Hepatocyte (in vitro differentiated cells): ENCODE results near the gene KPNA3. TPM values are rescaled to one million over a fixed set of nuclear protein-coding genes. Genes with fewer than 3 reads are reported as not detected.

ENCODE experiments used
- DNase-seq: peaks from one replicate; pipeline ENCODE4 v3.0.0-alpha.2; 2016; ENCODE audit warnings: low spot score
- H2AFZ ChIP-seq: fragments of 200-600 bp; sonication (generic); 2 replicates; pipeline ENCODE4 v1.6.0; 2016; ENCODE audit warnings: antibody characterized with exemption, mild to moderate bottlenecking
- H3K27ac ChIP-seq: fragments of 200-600 bp; sonication (generic); 2 replicates; pipeline ENCODE4 v1.5.1; 2016; ENCODE audit warnings: mild to moderate bottlenecking
- H3K27me3 ChIP-seq: fragments of 200-600 bp; sonication (generic); 2 replicates; pipeline ENCODE4 v1.6.1; 2016
- H3K36me3 ChIP-seq: fragments of 200-600 bp; sonication (generic); replicated peaks from 2 replicates; pipeline ENCODE4 v1.5.1; 2016; ENCODE audit warnings: low read depth; ENCODE audit not compliant: insufficient read depth
- H3K4me1 ChIP-seq: fragments of 200-600 bp; sonication (generic); 2 replicates; pipeline ENCODE4 v1.5.1; 2016; ENCODE audit warnings: mild to moderate bottlenecking, moderate library complexity; ENCODE audit not compliant: insufficient read depth
- H3K4me2 ChIP-seq: fragments of 200-600 bp; sonication (generic); 2 replicates; pipeline ENCODE4 v1.6.0; 2016
- H3K4me3 ChIP-seq: fragments of 200-600 bp; sonication (generic); 2 replicates; pipeline ENCODE4 v1.5.1; 2016; ENCODE audit warnings: mild to moderate bottlenecking
- H3K79me2 ChIP-seq: fragments of 200-600 bp; sonication (generic); 2 replicates; pipeline ENCODE4 v1.6.0; 2017; ENCODE audit warnings: mild to moderate bottlenecking
- H3K9me2 ChIP-seq: fragments of 200-600 bp; sonication (generic); replicated peaks from 2 replicates; pipeline ENCODE4 v1.6.0; 2017; ENCODE audit warnings: mild to moderate bottlenecking; ENCODE audit not compliant: insufficient read depth
- H3K9me3 ChIP-seq: fragments of 200-600 bp; sonication (generic); 2 replicates; pipeline ENCODE4 v1.5.1; 2016; ENCODE audit warnings: low read depth, mild to moderate bottlenecking
- H4K20me1 ChIP-seq: fragments of 200-600 bp; sonication (generic); 2 replicates; pipeline ENCODE4 v1.6.0; 2016; ENCODE audit warnings: mild to moderate bottlenecking; ENCODE audit not compliant: insufficient read depth, poor library complexity, severe bottlenecking
- CTCF ChIP-seq: fragments of 200-600 bp; sonication (generic); IDR thresholded peaks from 2 replicates; pipeline ENCODE4 v1.5.1; 2016; ENCODE audit warnings: antibody characterized with exemption, mild to moderate bottlenecking; ENCODE audit not compliant: poor library complexity
- EZH2 ChIP-seq: fragments of 200-600 bp; sonication (generic); IDR thresholded peaks from 2 replicates; pipeline ENCODE4 v1.6.1; 2016; ENCODE audit warnings: antibody characterized with exemption, mild to moderate bottlenecking, borderline replicate concordance
- EZH2phosphoT487 ChIP-seq: fragments of 200-600 bp; sonication (generic); IDR thresholded peaks from one replicate; pipeline ENCODE4 v1.6.1; 2018; ENCODE audit warnings: antibody characterized with exemption, mild to moderate bottlenecking, low read depth, moderate library complexity; ENCODE audit not compliant: unreplicated experiment, severe bottlenecking
- WGBS: methylation state at CpG from one replicate; pipeline ENCODE4 v1.1.6; 2016; ENCODE audit warnings: low lambda C conversion rate; ENCODE audit errors: missing lambda C conversion rate; 5-methylcytosine and 5-hydroxymethylcytosine counted together
- polyA plus RNA-seq: library from polyadenylated mRNA; unstranded; fragments of >200 nt; fragmentation: Nextera tagmentation; extraction: Ambion mirVana; gene quantifications from 2 replicates; pipeline ENCODE4 v1.2.1, GENCODE V29; 2016
- total RNA-seq: library from RNA; depleted of rRNA; stranded (reverse); fragments of >200 nt; gene quantifications from 2 replicates; pipeline ENCODE4 v1.2.3, GENCODE V29; 2014

Gene KPNA3
- total and polyA plus RNA-seq, 2 experiments from 2014 or later = 41.1 to 61.8 TPM

- H3K4me2 ChIP-seq = peak overlapping the region; percentile 85
- H4K20me1 ChIP-seq = peaks cover 29% of the 10 kb centered on the region
- H3K27me3 ChIP-seq = no peaks in the 10 kb centered on the region
- H3K9me3 ChIP-seq = no peaks in the 10 kb centered on the region
- H3K9me2 ChIP-seq = no peaks in the 10 kb centered on the region
- H3K36me3 ChIP-seq = no peaks in the 10 kb centered on the region
- H3K79me2 ChIP-seq = peaks cover 47% of the 10 kb centered on the region
- peak overlapping the region; percentile 81 for H2AFZ ChIP-seq
- H3K27ac ChIP-seq = peak overlapping the region; percentile 94
- 1% methylated on average over 61 of the region's 98 CpGs for WGBS
- peak overlapping the region; percentile 92 for H3K4me3 ChIP-seq
- peak; percentile 68 for DNase-seq
- no peak for TF ChIP-seq CTCF
- H3K4me1 ChIP-seq = peaks cover 18% of the 10 kb centered on the region
These were observed 552 bp downstream of the KPNA3 start for GRCh38 chr13:49791711-49792549.

GRCh38 chr13:49791315-49791710, 1.2 kb downstream of the KPNA3 start:
- DNase-seq = peak; percentile 54
- H2AFZ ChIP-seq = peak overlapping the region; percentile 81
- H3K9me3 ChIP-seq = no peaks in the 10 kb centered on the region
- peaks cover 54% of the 10 kb centered on the region for H3K79me2 ChIP-seq
- H3K4me2 ChIP-seq = peak overlapping the region; percentile 85
- WGBS = 1% methylated on average over 9 of the region's 9 CpGs
- H3K27me3 ChIP-seq = no peaks in the 10 kb centered on the region
- H3K4me3 ChIP-seq = peak overlapping the region; percentile 92
- TF ChIP-seq CTCF (peak; percentile 31), EZH2 (no peak), EZH2phosphoT487 (no peak)
- H3K36me3 ChIP-seq = no peaks in the 10 kb centered on the region
- no peaks in the 10 kb centered on the region for H3K9me2 ChIP-seq
- peak overlapping the region; percentile 94 for H3K27ac ChIP-seq
- peaks cover 20% of the 10 kb centered on the region for H3K4me1 ChIP-seq
- H4K20me1 ChIP-seq = peaks cover 35% of the 10 kb centered on the region

DNA sequence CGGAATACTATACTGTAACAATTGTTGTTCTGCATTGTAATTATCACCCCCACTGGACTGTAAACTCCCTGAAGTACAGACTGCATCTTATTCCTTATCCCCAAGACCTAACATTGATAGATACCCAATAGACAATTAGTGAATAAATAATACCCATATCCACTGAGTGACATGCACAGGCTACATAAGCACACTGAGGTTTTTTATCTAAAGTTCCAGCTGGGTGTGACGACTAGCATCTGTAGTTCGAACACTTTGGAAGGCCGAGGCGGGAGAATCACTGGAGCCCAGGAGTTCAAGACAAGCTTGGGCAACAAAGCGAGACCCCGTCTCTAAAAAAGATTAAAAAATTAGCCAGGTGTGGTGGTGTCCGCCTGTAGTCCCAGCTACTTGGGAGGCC, 2.5 kb downstream of the KPNA3 start:
- Histone ChIP-seq H3K4me1 (peaks cover 20% of the 10 kb centered on the region), H3K9me3 (no peaks in the 10 kb centered on the region), H3K9me2 (no peaks in the 10 kb centered on the region), H2AFZ (no peak overlapping the region), H3K4me2 (peak overlapping the region; percentile 85), H3K4me3 (peak overlapping the region; percentile 92), H3K27ac (peak overlapping the region; percentile 94), H3K27me3 (no peaks in the 10 kb centered on the region), H3K79me2 (peaks cover 67% of the 10 kb centered on the region), H3K36me3 (no peaks in the 10 kb centered on the region), H4K20me1 (peaks cover 49% of the 10 kb centered on the region)
- TF ChIP-seq EZH2 (no peak), EZH2phosphoT487 (no peak)
- DNase-seq = no peak
- 91% methylated on average over 8 of the region's 8 CpGs for WGBS

GRCh38 chr13:49786401-49787008, 6.0 kb downstream of the KPNA3 start:
- H3K4me1 ChIP-seq = peaks cover 20% of the 10 kb centered on the region
- peaks cover 98% of the 10 kb centered on the region for H3K79me2 ChIP-seq
- no peak overlapping the region for H3K4me3 ChIP-seq
- H4K20me1 ChIP-seq = peaks cover 79% of the 10 kb centered on the region
- H3K27ac ChIP-seq = no peak overlapping the region
- no peaks in the 10 kb centered on the region for H3K36me3 ChIP-seq
- no peak for DNase-seq
- H3K4me2 ChIP-seq = no peak overlapping the region
- TF ChIP-seq CTCF (no peak), EZH2 (no peak), EZH2phosphoT487 (no peak)
- no peaks in the 10 kb centered on the region for H3K9me3 ChIP-seq
- no peaks in the 10 kb centered on the region for H3K9me2 ChIP-seq
- no peak overlapping the region for H2AFZ ChIP-seq
- no peaks in the 10 kb centered on the region for H3K27me3 ChIP-seq
